Activated CD4-positive, alpha-beta T cell treated with anti-CD3 and anti-CD28 coated beads, Interleukin-2, Interleukin-4, amounts not matched to agents 100 ng/mL and 50 ng/mL, durations not matched to agents 16 hours and 8 hours (primary cell): ENCODE measurements around the gene PPP1R15B.

Experiments
- DNase-seq: peaks from one replicate; pipeline ENCODE4 v3.0.0-alpha.2; 2020; ENCODE audit warnings: low spot score

Gene PPP1R15B

DNA sequence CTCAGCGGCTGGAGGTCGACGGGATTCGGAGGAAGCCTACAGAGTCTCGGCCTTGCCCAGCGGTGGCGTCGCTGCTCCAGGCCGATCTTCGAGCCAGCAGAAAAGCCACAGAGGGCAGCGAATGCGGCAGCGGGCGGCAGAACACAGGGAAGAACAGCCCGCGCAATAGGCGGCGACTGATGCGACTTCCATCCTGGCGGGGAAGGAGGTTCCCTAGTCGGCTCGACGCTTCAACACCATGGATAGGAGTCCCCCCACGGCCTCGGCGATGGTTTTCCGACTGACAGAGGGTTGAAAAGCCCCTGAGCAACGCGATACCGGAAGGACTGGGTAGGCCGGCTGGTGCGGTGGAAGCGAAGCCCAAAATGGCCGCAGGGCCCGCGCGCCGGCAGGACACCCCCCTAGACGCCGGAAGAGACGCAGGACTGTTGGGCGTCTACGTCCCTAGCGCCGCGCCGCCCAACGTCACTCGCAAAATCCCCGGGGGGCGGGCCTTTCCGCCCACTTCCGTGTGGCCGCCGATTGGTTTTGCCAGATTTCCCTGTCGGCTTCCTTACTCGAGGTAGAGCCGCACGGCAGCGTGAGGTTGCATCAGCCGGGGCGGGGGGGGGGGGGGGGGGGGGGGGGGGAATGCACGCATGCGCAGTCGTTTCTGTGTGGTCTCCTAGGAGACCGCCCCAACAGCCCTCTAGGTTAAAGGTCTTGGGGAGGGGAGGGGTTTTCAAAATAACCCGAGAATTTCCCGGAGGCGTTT is at the start of gene PPP1R15B:
PPP1R15B (minus strand) TSS at position 367 of the 754 bp plus-strand sequence. CDS start 406 bp downstream, outside the sequence.
- peak; percentile 98 for DNase-seq

DNA sequence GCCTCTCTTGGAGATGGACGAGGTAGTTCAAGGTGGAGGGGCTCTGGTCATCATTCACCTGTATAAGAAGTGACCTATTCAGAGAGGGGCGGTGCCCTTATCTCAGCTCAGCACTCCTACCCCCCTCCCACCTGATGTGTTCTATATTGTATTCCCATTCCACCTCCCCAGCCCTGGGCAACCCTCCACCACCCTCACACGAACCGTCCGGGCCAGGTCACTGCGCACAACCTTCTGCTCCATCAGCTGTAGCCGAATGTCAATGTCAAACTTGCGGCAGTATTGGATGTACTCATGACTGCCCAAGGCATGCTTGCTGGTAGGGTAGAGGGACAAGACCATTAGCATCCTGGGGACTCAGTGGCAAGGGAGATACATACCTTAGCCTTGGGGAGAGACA is 48.7 kb upstream of the PPP1R15B start:
- no peak for DNase-seq

DNA sequence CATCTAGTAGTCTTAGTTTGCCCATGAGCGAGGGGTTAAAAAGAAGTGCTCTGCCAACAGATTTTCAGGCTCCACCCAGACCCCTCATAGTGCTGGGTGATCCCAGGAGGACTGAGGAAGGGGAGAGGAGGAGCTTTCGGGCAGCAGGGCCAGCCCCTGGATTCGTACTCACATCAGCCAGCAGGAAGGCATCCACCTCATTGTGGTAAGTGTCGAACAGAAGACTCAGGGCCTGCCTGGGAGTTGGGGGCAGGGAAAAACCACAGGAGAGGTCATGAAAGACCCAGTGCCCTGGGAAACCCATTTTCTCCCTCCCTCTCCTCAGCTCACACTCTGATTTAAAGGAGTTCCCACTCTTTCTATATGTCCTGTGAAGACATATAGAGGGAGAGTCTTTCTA is 48.1 kb upstream of the PPP1R15B start:
- no peak for DNase-seq

DNA sequence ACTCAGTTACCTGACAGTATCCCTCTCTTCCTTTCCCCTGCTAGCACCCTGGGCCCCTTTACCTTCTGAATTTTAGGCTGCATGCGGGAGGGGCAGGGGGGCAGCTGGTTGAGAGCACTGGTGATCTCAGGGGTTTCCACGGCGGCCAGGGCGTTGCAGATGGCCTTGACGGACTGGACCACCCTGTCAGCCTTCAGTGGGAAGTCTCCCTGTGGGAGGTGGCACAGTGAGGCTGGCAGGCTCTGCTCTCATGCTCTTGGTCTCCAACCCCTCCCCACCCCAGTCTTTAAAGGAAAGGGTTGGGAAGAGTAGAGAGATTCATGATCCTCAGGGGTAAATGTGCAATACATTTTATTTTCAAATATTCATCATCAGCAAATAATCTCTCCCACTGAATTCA is 46.0 kb upstream of the PPP1R15B start:
- no peak for DNase-seq

DNA sequence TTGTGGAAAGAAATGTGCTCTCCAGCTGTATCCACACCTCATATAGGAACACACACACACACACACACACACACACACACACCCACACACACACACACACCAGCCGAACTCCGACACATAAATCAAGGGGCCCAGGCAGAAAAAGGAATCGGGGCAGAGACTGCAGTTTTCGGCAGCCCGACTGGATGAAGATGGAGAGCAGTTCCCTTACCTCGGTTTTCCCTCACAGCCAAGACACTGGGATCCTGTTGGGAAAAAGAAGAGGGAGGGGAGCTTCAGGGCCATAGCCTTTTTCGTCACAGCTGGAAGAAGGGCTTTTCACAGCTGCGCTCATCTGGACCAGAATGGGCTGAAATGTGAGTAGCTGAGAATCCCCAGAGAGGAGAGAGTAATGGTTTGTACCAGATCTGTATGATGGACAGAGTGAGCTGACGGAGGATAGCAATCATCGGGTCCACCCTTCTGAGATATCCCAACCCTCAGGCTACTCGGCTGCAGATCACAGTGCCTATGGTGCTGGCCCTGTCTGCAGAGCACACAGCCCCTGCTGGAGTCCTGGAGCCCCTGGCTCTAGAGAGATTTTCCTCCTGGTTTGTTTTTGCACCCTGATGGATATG is 45.3 kb upstream of the PPP1R15B start:
- no peak for DNase-seq

DNA sequence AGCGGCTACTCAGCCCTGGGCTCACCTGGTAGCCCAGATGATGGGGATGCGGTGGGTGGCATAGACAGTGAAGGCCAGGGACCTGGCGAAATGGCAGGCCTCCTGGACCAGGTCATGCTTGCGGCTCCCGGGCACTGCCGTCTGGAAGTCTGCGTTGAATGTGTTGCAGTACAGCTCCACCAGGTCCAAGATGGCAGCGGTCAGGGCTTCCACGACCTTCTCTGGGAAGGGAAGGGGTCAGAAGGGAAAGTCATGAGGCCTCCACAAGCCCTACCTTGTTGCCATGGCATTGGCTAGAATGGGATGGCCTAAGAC is 44.2 kb upstream of the PPP1R15B start:
- DNase-seq = no peak

DNA sequence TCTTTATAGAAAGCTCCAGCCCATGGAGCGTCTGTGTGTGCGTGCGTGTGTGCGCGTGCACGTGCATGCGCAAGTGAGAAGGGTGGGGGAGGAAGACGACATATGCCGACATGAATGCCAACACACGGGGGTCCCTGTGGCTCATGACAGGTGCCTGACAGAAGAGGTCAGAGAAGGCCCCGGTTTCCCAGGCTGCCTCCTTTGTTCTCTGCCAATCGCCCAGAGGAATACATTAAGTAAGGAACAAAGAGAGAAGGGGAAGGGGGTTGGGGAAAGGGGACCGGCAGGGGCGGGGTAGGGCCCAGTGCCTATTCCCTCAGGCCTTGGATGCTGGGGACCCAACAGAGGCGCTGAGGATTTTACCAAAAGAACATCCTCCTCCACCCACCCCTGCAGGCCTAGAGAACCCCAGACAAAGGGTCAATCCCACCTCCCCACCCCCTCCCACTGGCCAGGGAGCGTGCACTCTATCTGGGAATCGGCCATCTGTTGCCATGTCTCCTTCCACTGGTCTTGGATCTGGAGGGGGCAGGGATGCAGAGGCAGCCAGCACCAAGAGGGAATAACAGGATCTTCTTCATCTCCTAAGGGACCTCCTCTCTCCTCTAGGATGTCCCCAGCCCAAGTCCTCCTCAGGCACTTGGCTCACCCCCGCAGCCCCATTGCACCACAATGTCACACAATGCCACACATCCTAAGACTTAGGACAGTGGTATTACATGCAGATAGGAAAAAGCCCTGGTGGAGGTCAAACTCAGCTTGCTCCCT is 43.6 kb upstream of the PPP1R15B start:
- no peak for DNase-seq

DNA sequence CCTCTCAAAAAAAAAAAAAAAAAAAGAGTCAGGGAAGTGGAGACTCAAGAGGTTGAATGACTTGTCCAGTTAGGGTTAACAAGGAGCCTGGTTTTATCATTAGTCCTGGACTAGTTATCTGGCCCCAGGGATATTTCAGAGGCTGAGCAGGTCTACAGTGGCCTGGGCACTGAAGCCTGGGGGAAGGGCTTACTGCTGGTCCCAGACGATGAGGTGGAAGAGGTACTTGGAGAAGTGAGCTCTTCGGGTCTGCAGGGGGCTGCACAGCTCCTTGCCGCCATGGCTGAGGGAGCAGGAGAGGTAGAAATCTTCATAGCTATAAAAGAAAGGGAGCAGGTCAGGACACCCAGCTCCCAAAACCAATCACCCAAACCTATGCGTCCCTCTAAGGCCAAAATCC is 42.9 kb upstream of the PPP1R15B start:
- no peak for DNase-seq

DNA sequence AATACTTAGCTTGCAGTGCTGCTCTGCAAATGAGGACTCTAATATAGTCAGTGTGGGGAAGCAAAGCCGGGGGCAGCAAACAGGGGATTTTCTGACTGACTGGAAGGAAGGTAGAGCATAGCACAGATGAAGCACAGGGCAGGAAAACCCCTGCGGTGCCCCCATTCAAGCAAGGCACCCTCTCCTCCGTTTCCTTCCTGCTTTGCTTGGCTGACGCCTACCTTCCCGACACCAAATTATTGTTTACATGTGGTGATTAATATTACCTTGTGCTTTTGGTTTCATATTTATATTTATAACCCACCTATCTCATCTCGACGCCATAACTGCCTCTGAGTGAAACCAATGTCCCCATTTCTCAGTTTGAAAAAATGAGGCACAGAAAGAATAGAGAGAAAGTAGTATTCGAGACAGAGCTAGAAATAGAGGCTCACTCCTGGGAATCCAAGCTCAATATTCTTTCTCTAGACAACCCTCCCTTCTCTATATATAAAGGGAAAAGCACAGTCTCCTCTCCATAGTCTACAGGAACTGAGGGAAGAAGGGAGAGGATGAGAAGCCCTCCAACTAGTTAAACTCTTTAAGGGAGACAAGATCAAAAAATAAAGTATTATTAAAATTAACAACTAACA is 41.6 kb upstream of the PPP1R15B start:
- DNase-seq = peak; percentile 65

DNA sequence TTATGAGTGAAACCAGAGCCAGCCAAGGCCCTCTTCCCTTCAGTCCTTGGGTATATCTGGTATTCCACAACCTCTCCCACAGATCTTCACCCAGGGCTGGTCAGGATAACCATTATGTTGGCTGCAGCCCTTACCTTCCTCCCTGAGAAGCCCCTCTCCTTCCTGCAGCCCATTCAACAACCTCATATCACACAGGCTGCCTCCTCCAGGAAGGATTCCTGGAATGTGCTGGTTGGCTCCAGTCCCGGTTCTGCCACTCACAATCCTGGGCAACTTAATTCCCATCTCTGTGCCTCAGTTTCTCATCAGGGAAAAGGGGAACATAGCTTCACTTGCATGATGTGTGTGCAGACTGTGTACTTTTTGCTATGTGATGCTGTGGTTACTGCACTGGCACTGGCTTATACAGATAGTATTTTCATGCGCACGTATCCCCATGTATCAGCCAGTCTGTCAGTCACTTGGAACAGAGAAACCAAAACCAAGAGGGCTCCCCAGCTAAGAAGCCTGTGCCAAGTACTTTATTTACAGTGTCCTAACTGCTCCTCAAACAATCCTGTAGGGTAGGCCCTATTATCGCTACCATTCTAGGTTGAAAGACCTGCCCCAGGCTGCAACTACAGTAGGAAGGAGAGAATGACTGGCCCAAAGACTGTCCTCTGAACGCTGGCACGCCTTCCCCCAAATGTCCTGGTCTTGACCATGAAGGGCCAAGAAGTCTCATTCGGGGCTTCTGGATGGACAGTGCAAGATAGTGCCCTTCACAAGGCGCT is 39.9 kb upstream of the PPP1R15B start:
- DNase-seq = no peak

DNA sequence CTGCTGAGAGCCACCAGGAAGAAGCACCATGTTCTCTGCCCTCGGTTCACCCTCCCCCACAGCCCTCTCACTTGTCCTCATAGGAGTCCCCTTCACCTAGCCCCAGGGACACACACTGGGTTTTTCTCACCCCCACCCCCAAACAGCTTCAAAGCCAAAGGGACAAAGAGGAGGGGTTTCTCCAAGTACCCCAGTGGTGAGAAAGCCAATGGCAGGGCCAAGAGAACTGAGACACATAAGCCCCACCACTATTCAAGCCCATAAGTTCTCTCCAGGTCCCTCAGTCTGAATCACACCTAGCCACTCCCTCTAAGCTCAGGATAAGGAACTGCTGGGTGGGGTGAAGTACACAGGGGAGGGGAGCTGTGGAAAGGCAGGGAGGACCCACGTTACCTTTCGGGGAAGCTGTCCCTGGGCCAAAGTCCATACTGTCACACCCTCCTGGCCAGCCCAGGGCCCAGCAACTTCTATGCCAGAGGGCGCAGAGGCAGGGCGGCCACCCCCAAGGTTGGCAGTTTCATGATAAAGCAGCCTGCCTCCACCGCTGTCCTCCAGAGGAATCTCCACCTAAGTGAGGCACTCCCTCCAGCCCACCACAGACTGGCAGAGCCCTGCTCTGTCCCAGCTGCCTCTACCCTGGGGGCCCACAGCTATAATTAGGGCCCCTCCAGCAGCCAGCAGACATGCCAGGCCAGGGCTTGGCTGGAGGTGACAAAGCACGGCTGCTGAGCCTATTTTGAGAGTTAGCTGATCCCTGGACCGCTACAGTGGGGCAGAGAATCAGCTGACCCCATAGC is 39.0 kb upstream of the PPP1R15B start:
- DNase-seq = no peak

DNA sequence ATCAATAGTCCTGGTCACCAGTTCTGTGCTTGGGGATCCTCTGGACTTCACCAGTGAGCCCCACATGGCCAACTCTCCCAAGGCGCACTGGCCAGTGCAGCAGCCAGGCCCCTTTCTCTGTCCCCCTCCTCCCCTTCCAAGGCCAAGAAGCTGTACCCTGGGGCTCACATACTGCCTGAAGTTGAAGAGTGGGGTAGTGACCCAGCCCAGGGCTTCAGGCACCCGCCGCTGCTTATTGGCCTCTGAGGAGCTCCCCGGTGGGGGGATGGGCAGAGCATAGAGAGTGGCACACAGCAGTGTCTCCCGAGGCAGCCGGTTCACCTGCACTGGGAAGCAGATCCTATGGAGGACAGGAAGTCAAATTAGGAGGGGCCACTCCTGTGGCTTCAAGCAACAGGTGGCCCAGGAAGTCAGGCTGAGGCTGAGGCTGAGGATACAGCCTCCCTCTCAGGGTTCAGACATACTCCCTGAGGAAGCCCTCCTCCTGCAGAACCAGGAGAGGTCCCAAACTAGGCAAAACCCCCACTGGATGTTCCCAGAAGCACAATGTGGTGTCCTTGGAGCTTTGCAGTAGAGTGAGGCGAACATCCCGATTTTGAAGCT is 38.2 kb upstream of the PPP1R15B start:
- DNase-seq = no peak

DNA sequence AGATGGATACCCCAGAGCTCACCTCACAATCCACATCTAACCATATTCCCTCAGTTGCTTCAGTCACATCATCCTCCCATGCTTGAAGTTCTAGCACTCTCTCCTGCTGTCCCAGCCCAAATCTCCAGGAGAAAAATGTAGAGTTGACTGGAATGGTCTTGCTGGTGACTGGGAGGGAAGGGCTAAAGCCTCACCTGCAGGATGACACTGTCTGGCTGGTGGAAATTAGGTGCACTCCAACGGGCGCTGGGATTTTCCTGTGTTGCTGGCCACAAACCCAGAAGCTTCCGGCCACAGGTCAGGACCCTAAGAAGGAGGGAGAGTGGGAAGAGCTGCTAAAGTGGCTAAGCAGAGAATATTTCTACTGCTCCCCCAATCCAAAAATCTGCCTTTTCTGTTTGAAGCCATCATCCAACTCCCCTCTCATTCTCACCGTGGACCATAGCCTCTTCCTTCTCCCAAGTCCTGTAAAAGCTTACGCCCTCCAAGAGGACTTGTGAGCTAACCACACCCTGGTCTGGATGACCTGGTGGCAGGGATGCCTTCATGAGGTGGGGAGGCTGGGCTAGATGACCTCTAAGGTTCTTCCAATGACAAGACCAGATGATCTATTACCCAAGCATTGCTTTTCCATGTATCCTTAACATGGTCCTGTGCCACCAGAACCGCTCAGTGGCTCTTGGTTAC is 37.5 kb upstream of the PPP1R15B start:
- DNase-seq = no peak

DNA sequence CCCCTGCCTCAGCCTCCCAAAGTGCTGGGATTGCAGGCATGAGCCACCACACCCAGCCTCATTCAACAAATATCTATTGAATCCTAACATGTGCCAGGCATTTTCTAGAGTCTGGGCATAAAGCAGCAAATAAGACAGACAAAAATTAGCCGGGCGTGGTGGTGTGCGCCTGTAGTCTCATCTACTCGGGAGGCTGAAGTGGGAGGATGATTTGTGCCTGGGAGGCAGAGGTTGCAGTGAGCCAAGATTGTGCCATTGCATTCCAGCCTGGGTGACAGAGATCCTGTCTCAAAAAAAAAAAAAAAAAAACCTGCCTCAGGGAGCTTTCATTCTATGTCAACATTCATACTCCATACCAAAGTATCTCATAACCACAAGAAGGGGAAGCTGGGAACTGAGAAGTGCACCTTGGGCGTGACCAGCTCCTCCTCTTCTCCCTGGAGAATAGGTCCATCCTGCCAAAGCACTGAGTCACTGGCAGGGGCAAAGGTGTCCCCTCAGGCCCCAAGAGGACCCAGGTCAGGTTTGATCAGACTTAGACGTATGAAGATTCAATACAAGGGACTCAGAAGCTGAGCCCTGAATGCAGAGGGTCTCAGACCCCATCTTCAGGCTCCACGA is 36.8 kb upstream of the PPP1R15B start:
- no peak for DNase-seq

DNA sequence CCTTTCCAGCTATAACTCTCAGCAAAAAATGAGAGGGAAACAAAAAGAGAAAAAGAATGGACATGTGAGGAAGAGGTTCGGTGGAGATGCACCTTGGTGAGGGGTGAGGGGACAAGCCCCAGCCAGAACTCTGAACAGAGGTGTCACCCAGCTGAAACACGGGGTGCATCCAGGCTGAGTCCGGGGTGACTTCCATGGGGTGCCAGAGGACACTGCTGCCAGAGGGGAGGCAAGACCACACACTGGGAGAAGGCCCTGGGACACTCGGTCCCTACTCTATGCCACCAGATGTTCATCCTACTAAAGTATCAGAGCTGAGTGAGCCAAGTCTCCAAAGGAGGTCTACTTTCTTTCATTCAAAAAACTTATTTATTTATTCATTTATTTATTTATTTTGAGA is 36.1 kb upstream of the PPP1R15B start:
- DNase-seq = no peak

DNA sequence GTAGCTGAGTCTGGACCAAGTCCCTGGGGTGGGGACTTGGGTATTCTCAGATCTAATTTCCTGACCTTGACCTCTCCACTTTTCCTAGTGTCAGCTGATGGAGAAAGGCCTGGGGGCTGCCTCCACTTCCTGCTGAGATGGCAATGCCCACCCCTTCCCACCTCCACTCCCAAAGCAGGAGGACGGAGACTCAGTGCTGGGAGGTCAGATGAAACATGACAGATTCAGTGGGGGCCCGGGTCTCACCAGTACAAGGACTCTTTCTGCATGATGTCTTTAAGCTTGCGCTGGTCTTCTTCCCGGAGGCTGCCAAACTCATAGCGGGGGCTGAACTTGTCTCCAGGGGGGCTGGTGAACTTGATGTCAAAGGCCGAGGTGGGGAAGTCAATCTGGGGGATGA is 35.6 kb upstream of the PPP1R15B start:
- DNase-seq = no peak

DNA sequence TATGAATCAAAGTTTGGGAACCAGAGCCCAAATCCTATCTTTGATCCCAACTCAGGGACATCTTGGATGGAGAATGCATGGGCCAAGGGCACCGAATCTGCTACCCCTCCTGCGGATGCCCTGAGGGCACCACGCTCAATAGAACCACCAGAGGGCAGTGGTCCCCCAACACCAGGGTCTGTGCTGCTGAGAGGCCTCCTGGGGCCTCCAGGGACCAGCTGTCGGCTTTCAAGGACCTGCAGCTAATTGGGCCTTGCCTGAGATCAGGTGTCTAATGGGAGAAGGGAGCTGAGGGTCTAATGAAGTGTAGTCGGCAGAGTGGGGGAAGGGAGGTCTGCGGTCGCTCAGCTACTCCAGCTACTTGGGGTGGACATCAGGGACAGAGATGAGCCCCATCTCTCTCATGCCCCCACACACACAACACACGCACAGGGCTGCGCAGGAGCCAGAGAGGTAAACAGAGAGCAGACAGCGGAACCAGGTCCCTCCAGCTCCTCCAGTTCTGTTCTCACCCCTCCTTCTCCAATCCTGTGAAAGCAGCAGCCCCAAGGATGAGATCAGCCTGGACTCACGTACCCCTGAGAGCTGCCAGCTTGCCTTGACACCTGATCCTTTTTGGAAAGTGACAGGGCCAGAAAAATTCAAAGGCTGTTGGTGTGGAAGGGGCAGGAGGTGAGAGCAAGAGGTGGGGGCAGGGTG is 34.9 kb upstream of the PPP1R15B start:
- peak; percentile 73 for DNase-seq

DNA sequence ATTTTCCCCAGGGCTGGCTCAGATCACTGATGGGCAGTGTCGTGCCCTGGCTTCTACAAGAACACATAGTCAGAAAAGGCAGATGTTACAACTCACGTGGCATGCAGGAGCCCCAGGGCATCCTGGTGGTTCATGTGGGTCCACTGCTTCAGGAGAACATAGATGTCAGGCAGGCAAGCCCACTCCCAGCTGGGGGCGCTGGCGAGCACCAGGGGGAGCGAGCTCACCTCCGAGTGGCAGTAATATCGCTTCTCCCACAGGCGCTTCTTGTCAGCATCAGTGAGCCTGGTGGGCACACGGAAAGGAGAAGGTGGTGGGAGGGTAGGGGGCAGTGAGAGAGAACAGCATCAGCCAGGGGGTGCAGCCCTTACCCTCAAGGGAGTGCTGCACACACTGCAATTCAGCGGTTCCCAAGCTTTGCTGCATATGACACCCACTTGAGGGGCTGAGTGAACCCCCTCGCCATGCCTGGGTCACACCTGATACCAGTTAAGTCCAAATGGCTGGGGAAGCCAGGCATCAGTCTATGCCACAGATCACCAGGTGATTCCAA is 34.3 kb upstream of the PPP1R15B start:
- DNase-seq = peak; percentile 45
